Mucosa of stomach (tissue), 1 donor: ENCODE measurements around the gene TMEM175.

Experiments
- H3K27me3 ChIP-seq: one replicate; pipeline ENCODE4 v1.7.0; 2013; ENCODE audit warnings: mild to moderate bottlenecking, low read length; ENCODE audit not compliant: control insufficient read depth, insufficient read depth
- H3K36me3 ChIP-seq: one replicate; pipeline ENCODE4 v1.7.0; 2013; ENCODE audit warnings: low read length; ENCODE audit not compliant: control insufficient read depth, insufficient read depth
- H3K4me1 ChIP-seq: one replicate; pipeline ENCODE4 v1.7.0; 2013; ENCODE audit warnings: mild to moderate bottlenecking, low read length; ENCODE audit not compliant: control insufficient read depth, insufficient read depth
- H3K4me3 ChIP-seq: one replicate; pipeline ENCODE4 v1.7.0; 2013; ENCODE audit warnings: low read length
- H3K9ac ChIP-seq: one replicate; pipeline ENCODE4 v1.7.0; 2013; ENCODE audit warnings: mild to moderate bottlenecking, low read length, moderate library complexity
- H3K9me3 ChIP-seq: one replicate; pipeline ENCODE4 v1.7.0; 2013; ENCODE audit warnings: mild to moderate bottlenecking, low read length, moderate library complexity; ENCODE audit not compliant: control insufficient read depth
- donor health status: Pancreatic carcinoma.

The TMEM175 gene

DNA sequence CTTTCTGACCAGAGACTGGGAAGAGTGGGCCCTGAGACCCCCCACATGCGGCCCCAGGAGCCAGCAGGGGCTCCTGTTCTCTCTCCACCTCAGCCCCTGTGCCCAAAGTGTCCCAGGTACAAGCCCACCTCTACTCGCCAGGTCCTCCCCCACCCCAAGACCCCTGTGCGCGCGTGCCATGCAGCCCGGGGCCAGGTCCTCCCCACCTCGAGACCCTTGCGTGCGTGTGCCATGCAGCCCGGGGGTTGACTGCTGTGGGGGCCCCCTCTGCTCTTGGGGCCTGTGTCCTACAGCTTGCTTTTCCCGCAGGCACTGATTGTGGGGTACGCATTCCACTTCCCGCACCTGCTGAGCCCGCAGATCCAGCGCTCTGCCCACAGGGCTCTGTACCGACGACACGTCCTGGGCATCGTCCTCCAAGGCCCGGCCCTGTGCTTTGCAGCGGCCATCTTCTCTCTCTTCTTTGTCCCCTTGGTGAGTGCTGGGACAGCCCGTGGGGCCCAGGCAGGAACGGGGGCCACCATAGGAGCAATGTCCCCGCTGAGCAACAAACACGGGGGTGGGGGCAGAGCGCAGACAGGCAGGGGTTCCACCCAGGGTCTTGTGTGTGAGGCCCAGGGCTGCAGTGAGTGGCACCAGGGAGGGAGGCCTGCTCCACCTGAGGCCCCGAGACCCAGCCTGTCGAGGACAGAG lies 20.8 kb downstream of the TMEM175 start:
- Histone ChIP-seq H3K9ac (no peak overlapping the region), H3K36me3 (no peaks in the 10 kb centered on the region), H3K9me3 (no peaks in the 10 kb centered on the region), H3K4me1 (no peaks in the 10 kb centered on the region), H3K4me3 (no peak overlapping the region), H3K27me3 (no peaks in the 10 kb centered on the region)

DNA sequence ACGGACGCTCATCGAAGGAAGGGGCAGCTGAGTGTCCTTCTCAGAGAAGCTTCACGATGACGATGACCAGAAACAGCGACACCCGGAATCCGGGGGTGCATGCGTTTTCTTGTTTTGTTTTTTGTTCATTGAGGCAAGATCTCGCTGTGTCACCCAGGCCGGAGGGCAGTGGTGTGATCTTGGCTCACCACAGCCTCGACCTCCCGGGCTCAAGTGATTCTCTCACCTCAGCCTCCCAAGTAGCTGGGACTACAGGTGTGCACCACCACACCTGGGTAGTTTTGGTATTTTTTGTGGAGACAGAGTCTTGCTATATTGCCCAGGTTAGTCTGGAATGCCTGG lies 21.3 kb downstream of the TMEM175 start:
- H3K4me1 ChIP-seq: no peaks in the 10 kb centered on the region
- H3K36me3 ChIP-seq: no peaks in the 10 kb centered on the region
- H3K9ac ChIP-seq: no peak overlapping the region
- no peaks in the 10 kb centered on the region for H3K9me3 ChIP-seq
- no peak overlapping the region for H3K4me3 ChIP-seq
- H3K27me3 ChIP-seq: no peaks in the 10 kb centered on the region

DNA sequence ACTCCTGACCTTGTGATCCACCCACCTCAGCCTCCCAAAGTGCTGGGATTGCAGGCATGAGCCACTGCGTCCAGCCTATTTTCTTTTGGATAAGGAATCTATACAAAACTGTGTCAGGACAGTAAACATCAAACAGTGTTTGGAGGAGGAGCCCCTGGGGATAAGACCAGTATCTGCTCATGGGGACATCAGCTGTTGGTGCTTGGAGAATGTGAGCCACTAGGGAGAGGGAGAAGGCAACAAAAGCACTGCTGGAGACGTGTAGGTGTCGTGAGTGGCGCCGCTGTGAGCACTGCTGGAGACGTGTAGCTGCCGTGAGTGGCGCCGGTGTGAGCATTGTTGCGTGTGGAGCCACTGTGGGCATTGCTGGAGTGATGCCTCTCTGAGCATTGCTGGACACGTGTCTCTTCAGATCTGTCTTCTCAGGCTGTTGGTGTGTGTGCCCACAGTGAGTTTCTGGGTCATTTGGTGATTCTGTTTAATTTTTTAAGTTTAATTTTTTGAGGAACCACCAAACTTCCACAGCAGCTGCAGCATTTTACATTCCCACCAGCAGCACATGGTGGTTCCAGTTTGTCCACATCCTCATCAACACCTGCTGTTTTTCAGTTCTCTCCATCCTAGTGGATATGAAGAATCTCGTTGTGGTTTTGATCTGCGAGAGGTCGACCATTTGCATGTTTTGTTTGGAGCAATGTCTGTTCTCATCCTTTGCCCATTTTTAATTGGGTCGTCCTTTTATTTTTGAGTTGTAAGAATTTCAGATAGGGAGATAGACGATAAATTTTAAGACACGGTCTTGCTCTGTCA lies 22.2 kb downstream of the TMEM175 start:
- Histone ChIP-seq H3K4me1 (no peaks in the 10 kb centered on the region), H3K4me3 (no peak overlapping the region), H3K27me3 (no peaks in the 10 kb centered on the region), H3K36me3 (peaks cover under 1% of the 10 kb centered on the region), H3K9ac (no peak overlapping the region), H3K9me3 (no peaks in the 10 kb centered on the region)

DNA sequence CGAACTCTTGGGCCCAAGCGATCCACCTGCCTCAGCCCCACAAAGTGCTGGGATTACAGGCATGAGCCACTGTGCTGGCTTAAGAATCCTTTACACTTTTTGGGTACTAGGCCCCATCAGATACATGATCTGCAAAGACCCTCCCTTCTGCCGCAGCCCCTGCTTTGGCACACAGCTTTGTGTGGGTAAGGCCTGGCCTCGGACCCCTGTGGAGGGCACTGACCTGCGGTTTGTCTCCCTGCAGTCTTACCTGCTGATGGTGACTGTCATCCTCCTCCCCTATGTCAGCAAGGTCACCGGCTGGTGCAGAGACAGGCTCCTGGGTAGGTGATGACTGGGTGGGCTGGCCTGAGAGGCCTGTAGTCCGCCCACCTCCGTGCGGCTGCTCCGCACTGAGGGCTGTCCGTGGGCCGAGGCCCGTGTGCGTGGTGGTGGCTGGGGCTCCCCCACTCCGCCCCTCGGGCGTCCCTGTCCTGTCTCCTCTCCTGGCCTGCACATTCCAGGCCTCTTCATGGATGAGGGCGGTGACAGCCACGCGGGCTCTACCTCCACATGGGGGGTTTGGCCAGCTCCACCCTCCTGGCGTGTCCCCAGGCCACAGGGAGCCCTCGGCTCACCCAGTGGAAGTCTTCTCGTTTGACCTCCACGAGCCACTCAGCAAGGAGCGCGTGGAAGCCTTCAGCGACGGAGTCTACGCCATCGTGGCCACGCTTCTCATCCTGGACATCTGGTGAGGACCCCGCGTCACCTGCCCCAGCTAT lies 23.1 kb downstream of the TMEM175 start:
- no peak overlapping the region for H3K9ac ChIP-seq
- peaks cover 10% of the 10 kb centered on the region for H3K36me3 ChIP-seq

DNA sequence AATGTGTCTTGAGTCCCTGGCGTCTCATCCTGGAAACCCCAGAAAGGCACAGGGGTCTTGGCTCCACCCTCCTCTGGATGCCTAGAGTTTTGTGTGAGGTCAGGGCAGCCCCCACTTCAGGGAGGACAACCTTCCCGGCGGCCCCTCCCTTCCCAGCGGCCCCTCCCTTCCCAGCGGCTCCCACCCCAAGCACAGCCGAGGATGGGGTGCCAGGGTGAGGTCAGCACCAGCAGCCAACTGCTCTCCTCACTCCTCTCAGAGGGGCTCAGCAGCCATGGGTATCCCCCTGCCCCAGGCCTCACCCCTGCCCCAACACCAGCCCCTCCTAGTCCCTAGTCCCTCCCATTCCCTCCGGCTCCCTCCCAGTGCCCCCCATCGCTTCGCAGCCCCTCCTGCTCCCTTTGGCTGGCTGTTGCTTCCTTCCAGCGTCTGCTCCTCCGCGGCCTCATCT lies 23.7 kb downstream of the TMEM175 start:
- Histone ChIP-seq H3K9ac (no peak overlapping the region), H3K27me3 (no peaks in the 10 kb centered on the region), H3K9me3 (no peaks in the 10 kb centered on the region), H3K4me3 (no peak overlapping the region), H3K36me3 (peaks cover 12% of the 10 kb centered on the region), H3K4me1 (no peaks in the 10 kb centered on the region)

More for the DNA sequence above, 23.1 kb downstream of the TMEM175 start:
- H3K27me3 ChIP-seq: no peaks in the 10 kb centered on the region
- no peaks in the 10 kb centered on the region for H3K4me1 ChIP-seq
- no peak overlapping the region for H3K4me3 ChIP-seq
- H3K9me3 ChIP-seq: no peaks in the 10 kb centered on the region

DNA sequence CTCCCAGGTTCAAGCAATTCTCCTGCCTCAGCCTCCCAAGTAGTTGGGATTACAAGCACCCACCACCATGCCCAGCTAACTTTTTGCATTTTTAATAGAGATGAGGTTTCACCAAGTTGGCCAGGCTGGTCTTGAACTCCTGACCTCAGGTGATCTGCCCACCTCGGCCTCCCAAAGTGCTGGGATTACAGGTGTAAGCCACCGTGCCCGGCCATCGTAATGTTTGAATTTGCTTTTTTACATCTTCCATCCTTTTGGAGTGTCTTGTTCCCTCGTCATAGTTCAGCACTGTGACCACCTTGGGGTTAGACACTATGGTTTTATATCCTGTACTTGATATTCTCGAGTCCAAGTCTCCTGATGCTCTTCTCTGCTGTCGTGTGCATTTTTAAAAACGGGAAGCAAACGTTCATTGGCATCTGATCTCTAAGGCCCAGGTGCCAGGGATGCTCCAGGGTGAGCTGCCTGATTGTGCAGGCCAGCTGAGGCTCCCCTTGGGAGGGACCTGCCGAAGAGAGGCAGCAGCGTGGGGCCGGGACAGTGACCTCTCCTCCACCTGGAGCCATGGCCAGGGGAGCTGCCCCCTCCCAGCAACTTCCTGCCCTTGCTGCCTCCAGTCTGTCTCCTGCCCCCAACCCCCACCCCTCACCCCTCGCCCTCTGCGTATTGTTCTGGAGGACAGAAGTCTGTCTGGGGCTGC lies 24.4 kb downstream of the TMEM175 start:
- Histone ChIP-seq H3K9ac (no peak overlapping the region), H3K36me3 (peaks cover 12% of the 10 kb centered on the region), H3K27me3 (no peaks in the 10 kb centered on the region), H3K4me3 (no peak overlapping the region), H3K4me1 (peaks cover 2% of the 10 kb centered on the region), H3K9me3 (no peaks in the 10 kb centered on the region)

DNA sequence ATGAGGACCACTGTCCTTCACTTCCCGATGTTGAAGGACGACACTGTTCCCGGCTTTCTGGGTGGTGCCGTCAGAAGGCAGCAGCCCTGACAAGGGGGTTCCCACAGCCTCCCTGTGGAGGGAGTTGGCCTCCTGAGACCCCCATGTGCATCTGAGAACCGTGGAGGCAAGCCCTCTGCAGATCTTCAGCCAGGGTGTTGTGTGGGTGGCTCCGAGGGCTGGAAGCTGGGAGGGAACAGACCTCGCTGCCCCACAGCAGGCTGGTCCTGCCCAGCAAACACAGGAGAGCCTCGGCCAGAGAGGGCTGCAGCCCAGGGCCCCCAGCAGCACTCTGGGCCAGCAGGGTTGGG lies 24.9 kb downstream of the TMEM175 start:
- H3K4me1 ChIP-seq: peaks cover 4% of the 10 kb centered on the region
- no peak overlapping the region for H3K9ac ChIP-seq
- H3K4me3 ChIP-seq: no peak overlapping the region
- H3K9me3 ChIP-seq: no peaks in the 10 kb centered on the region
- H3K27me3 ChIP-seq: no peaks in the 10 kb centered on the region
- H3K36me3 ChIP-seq: peaks cover 12% of the 10 kb centered on the region

DNA sequence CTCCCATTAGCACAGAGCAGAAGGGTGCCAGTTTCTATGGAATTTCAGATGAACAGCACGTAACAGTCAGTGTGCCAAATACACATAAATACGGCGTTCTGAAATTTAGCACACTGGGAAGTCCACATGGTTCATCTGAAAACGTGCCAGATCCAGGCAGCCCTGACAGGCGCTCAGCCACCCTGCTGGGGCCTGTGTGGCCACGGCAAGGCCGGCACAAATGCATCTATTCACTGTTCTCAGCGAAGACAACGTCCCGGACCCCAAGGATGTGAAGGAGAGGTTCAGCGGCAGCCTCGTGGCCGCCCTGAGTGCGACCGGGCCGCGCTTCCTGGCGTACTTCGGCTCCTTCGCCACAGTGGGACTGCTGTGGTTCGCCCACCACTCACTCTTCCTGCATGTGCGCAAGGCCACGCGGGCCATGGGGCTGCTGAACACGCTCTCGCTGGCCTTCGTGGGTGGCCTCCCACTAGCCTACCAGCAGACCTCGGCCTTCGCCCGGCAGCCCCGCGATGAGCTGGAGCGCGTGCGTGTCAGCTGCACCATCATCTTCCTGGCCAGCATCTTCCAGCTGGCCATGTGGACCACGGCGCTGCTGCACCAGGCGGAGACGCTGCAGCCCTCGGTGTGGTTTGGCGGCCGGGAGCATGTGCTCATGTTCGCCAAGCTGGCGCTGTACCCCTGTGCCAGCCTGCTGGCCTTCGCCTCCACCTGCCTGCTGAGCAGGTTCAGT lies 25.5 kb downstream of the TMEM175 start:
- Histone ChIP-seq H3K36me3 (peaks cover 12% of the 10 kb centered on the region), H3K4me3 (no peak overlapping the region), H3K9me3 (no peaks in the 10 kb centered on the region), H3K9ac (no peak overlapping the region), H3K27me3 (no peaks in the 10 kb centered on the region), H3K4me1 (peaks cover 4% of the 10 kb centered on the region)

DNA sequence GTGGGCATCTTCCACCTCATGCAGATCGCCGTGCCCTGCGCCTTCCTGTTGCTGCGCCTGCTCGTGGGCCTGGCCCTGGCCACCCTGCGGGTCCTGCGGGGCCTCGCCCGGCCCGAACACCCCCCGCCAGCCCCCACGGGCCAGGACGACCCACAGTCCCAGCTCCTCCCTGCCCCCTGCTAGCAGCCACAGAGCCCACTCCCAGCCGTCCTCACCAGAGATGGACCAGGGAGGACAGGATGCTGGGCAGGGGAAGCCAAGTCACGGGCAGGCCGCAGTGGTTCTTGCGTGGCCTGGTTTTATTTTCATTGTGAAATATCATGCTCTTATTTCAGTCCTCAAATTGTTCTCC lies 26.0 kb downstream of the TMEM175 start:
- peaks cover 7% of the 10 kb centered on the region for H3K4me1 ChIP-seq
- no peaks in the 10 kb centered on the region for H3K9me3 ChIP-seq
- H3K4me3 ChIP-seq: no peak overlapping the region
- no peak overlapping the region for H3K9ac ChIP-seq
- H3K36me3 ChIP-seq: peaks cover 12% of the 10 kb centered on the region
- H3K27me3 ChIP-seq: no peaks in the 10 kb centered on the region

DNA sequence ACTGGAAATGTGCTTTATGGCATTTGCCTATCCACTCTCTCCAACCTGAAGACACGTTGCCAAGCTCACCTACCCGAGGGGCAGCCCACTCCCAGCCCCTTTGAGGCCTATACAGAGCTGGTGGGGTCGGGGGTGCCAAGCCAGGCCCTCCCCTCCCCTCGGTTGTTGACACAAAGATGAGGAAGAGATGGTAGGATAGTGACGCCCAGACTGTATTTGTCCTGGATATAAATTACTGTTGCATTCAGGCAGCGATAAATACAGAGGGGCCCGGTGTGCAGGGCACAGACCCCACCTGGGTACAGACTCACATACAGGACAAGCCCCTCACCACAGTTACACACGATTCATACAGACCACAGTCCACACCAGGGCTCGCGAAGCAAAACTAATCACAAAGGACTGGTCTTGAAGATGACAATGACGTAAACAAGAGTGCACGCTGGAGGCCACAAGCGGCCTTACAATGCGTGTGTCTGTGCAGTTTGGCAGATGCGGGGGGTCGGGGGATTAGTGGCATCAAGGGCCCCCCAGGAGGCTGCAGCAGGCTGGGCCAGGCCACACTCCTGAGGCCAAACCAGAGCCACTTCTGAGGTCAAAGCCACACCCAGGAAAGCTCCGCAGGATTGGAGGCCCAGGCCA lies 26.6 kb downstream of the TMEM175 start:
- Histone ChIP-seq H3K9ac (no peak overlapping the region), H3K9me3 (no peaks in the 10 kb centered on the region), H3K4me1 (peaks cover 12% of the 10 kb centered on the region), H3K4me3 (no peak overlapping the region), H3K27me3 (no peaks in the 10 kb centered on the region), H3K36me3 (peaks cover 12% of the 10 kb centered on the region)
